Fibroblast of lung (primary cell): Measurements from ENCODE around the gene GALNT18. TPM values are rescaled to one million over a fixed set of nuclear protein-coding genes. Genes with fewer than 3 reads are reported as not detected.

Experiments used
- DNase-seq, 2 donors: peaks; one replicate each; pipeline versions ENCODE4 v3.0.0 to v3.0.0-alpha.2; 2010; ENCODE audit warnings: low read depth in 2 of 2
- H2AFZ ChIP-seq: 2 replicates; pipeline ENCODE4 v1.5.1; 2012; ENCODE audit warnings: low read length, control low read depth, inconsistent platforms
- H3K27ac ChIP-seq: 2 replicates; pipeline ENCODE4 v1.5.1; 2011; ENCODE audit warnings: low read length, control low read depth; ENCODE audit not compliant: insufficient read depth
- H3K27me3 ChIP-seq: 2 replicates; pipeline ENCODE4 v1.5.1; 2011; ENCODE audit warnings: mild to moderate bottlenecking, low read length; ENCODE audit not compliant: control insufficient read depth, insufficient read depth
- H3K36me3 ChIP-seq: 2 replicates; pipeline ENCODE4 v1.5.1; 2011; ENCODE audit warnings: low read length; ENCODE audit not compliant: control insufficient read depth, insufficient read depth
- H3K4me1 ChIP-seq: 2 replicates; pipeline ENCODE4 v1.5.1; 2011; ENCODE audit warnings: low read length; ENCODE audit not compliant: control insufficient read depth, insufficient read depth; ENCODE audit errors: extremely low read depth
- H3K4me2 ChIP-seq: 2 replicates; pipeline ENCODE4 v1.5.1; 2011; ENCODE audit warnings: low read length, control low read depth; ENCODE audit not compliant: insufficient read depth; ENCODE audit errors: extremely low read depth
- H3K4me3 ChIP-seq, 4 experiments: fragments of 200-600 bp in 1 of 4; sonication (generic) in 1 of 4; replicated peaks in 1 of 4; 2 replicates each; pipeline ENCODE4 v1.5.1; 2011 to 2016; ENCODE audit warnings: low read length in 4 of 4, low read depth in 3 of 4, mild to moderate bottlenecking in 3 of 4, control low read depth in 2 of 4, inconsistent platforms in 1 of 4, mixed read lengths in 1 of 4; ENCODE audit not compliant: insufficient read depth in 1 of 4; ENCODE audit errors: control extremely low read depth in 1 of 4
- H3K79me2 ChIP-seq: 2 replicates; pipeline ENCODE4 v1.5.1; 2012; ENCODE audit warnings: mild to moderate bottlenecking, low read length, inconsistent platforms; ENCODE audit not compliant: control insufficient read depth, insufficient read depth
- H3K9ac ChIP-seq: 2 replicates; pipeline ENCODE4 v1.5.1; 2011; ENCODE audit warnings: mild to moderate bottlenecking, low read length, control low read depth; ENCODE audit not compliant: insufficient read depth
- H3K9me3 ChIP-seq: 2 replicates; pipeline ENCODE4 v1.5.1; 2012; ENCODE audit warnings: low read depth, low read length; ENCODE audit not compliant: control insufficient read depth, insufficient read depth
- H4K20me1 ChIP-seq: 2 replicates; pipeline ENCODE4 v1.5.1; 2011; ENCODE audit warnings: low read length; ENCODE audit not compliant: control insufficient read depth, insufficient read depth; ENCODE audit errors: extremely low read depth
- EZH2 ChIP-seq: IDR thresholded peaks from 2 replicates; pipeline ENCODE4 v1.5.1; 2012; ENCODE audit warnings: low read length, control low read depth, mild to moderate bottlenecking; ENCODE audit errors: missing control alignments
- polyA plus RNA-seq, 2 donors: library from polyadenylated mRNA; depleted of rRNA in 1 of 2; stranded (reverse) in 1 of 2; unstranded in 1 of 2; fragments of >200 nt; gene quantifications; 2 replicates each; pipeline ENCODE4 v1.2.1, GENCODE V29; 2011 to 2012; ENCODE audit warnings: missing spikeins in 1 of 2
- total RNA-seq: library from RNA; depleted of rRNA; stranded (reverse); fragments of >200 nt; gene quantifications from 2 replicates; pipeline ENCODE4 v1.2.1, GENCODE V29; 2014
- TF ChIP-seq, protein P1 (sequence below), 2 donors: IDR thresholded peaks in 1 of 2; conservative IDR thresholded peaks in 1 of 2; 1 replicate in 1 of 2; 2 replicates in 1 of 2; pipeline ENCODE4 v1.5.1; 2011 to 2012; ENCODE audit warnings: low read length in 2 of 2, control low read depth in 1 of 2, inconsistent platforms in 1 of 2, low read depth in 1 of 2, mild to moderate bottlenecking in 1 of 2

GALNT18 gene
- total and polyA plus RNA-seq, 2 donors (not counting 1 experiment from before 2014, with no cell fraction given) = 0.50 to 19.3 TPM

DNA sequence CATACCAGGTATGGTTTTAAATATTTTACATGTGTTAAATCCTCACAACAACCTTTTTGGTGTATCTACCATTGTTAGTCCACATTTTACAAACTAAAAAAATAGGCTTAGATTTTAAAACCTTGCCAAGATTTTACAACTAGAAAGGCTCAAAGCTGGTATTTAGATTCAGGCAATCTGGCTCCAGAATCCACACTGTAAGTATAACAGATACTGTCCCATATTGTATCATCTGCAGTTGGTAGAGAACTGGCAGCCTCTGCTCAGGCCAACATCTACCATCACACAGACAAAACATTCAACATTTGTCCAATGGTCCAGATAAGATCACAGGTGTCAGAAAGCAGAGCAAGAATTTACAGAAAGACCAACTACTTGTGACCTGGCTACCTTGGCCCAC, 299.7 kb downstream of the GALNT18 start:
- no peaks in the 10 kb centered on the region for H3K4me1 ChIP-seq
- H3K4me2 ChIP-seq = no peak overlapping the region
- no peak overlapping the region for H3K4me3 ChIP-seq
- H3K9me3 ChIP-seq = no peaks in the 10 kb centered on the region
- no peaks in the 10 kb centered on the region for H3K27me3 ChIP-seq
- H3K9ac ChIP-seq = no peak overlapping the region
- no peaks in the 10 kb centered on the region for H3K79me2 ChIP-seq
- no peak for DNase-seq
- H2AFZ ChIP-seq = no peak overlapping the region
- no peak overlapping the region for H3K27ac ChIP-seq
- no peaks in the 10 kb centered on the region for H3K36me3 ChIP-seq
- H4K20me1 ChIP-seq = peaks cover 2% of the 10 kb centered on the region
- no peak for TF ChIP-seq EZH2
- TF ChIP-seq, protein P1, sequence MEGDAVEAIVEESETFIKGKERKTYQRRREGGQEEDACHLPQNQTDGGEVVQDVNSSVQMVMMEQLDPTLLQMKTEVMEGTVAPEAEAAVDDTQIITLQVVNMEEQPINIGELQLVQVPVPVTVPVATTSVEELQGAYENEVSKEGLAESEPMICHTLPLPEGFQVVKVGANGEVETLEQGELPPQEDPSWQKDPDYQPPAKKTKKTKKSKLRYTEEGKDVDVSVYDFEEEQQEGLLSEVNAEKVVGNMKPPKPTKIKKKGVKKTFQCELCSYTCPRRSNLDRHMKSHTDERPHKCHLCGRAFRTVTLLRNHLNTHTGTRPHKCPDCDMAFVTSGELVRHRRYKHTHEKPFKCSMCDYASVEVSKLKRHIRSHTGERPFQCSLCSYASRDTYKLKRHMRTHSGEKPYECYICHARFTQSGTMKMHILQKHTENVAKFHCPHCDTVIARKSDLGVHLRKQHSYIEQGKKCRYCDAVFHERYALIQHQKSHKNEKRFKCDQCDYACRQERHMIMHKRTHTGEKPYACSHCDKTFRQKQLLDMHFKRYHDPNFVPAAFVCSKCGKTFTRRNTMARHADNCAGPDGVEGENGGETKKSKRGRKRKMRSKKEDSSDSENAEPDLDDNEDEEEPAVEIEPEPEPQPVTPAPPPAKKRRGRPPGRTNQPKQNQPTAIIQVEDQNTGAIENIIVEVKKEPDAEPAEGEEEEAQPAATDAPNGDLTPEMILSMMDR (conservative IDR thresholded peaks at IDR 0.05 in 1 of 2, IDR thresholded peaks at IDR 0.05 in 1 of 2; ENCODE audit: low read depth in 1 of 2, low read length in 2 of 2) = no peak

DNA sequence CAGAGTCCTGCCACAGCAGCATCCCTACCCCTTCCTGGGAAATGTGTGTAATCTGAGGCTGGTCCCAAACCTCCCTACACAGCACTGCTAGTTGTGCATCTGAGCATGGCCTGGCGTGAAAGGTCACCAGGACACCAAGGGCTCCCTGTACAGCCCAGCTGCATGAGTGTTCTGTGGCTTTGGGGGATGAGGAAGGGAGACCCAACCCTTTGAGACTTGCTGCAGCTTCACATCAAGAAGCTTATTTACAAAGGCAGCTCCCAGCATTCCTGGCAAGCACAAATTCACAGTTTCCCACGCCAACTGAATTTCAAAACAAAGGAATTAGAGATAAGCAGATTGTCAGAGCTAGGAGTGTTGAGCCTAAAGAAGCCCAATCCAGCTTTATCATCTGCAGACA, 301.0 kb downstream of the GALNT18 start:
- Histone ChIP-seq H3K36me3 (no peaks in the 10 kb centered on the region), H2AFZ (no peak overlapping the region), H3K79me2 (no peaks in the 10 kb centered on the region), H3K9me3 (no peaks in the 10 kb centered on the region), H3K4me1 (no peaks in the 10 kb centered on the region), H3K4me3 (no peak overlapping the region), H4K20me1 (peaks cover 2% of the 10 kb centered on the region), H3K9ac (no peak overlapping the region), H3K4me2 (no peak overlapping the region), H3K27me3 (no peaks in the 10 kb centered on the region), H3K27ac (no peak overlapping the region)
- TF ChIP-seq EZH2 = no peak
- TF ChIP-seq, protein P1 (conservative IDR thresholded peaks at IDR 0.05 in 1 of 2, IDR thresholded peaks at IDR 0.05 in 1 of 2; ENCODE audit: low read depth in 1 of 2, low read length in 2 of 2) = no peak
- DNase-seq = no peak

DNA sequence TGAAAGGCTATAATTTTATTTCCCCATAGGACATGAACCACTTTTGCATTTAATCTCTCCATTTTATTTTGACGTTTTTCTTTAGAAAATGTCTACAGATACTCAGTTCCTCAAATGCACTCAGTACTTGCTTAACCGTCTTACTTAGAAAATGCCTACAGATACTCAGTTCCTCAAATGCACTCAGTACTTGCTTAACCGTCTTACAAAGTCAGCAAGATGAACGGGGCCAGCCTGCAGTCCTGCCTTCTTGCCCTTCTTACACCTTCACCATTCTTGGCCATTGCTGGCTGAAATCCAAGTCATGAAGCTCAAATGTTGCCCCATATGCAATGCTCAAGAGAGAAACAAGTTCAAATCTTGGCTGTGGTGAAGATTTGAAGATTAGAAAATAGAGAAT, 302.8 kb downstream of the GALNT18 start:
- no peaks in the 10 kb centered on the region for H3K9me3 ChIP-seq
- H3K79me2 ChIP-seq = no peaks in the 10 kb centered on the region
- DNase-seq = no peak
- no peak overlapping the region for H3K4me2 ChIP-seq
- TF ChIP-seq EZH2 = no peak
- TF ChIP-seq, protein P1 (conservative IDR thresholded peaks at IDR 0.05 in 1 of 2, IDR thresholded peaks at IDR 0.05 in 1 of 2; ENCODE audit: low read depth in 1 of 2, low read length in 2 of 2) = no peak
- no peaks in the 10 kb centered on the region for H3K27me3 ChIP-seq
- H3K36me3 ChIP-seq = no peaks in the 10 kb centered on the region
- H4K20me1 ChIP-seq = peaks cover 2% of the 10 kb centered on the region
- H3K27ac ChIP-seq = no peak overlapping the region
- H3K4me1 ChIP-seq = no peaks in the 10 kb centered on the region
- H3K9ac ChIP-seq = no peak overlapping the region
- no peak overlapping the region for H3K4me3 ChIP-seq
- no peak overlapping the region for H2AFZ ChIP-seq
